Astrocyte (in vitro differentiated cells and primary cell): ENCODE data around the gene FNDC3B.

Experiments
- CTCF ChIP-seq: IDR thresholded peaks from 2 replicates; pipeline ENCODE4 v1.5.1; 2011; ENCODE audit warnings: low read depth, mild to moderate bottlenecking, inconsistent platforms, low read length, moderate library complexity; ENCODE audit not compliant: insufficient read depth
- EZH2 ChIP-seq: IDR thresholded peaks from 2 replicates; pipeline ENCODE4 v1.6.1; 2012; ENCODE audit warnings: mild to moderate bottlenecking, low read length, inconsistent platforms; ENCODE audit not compliant: insufficient read depth

- TF ChIP-seq CTCF = no peak
- no peak for TF ChIP-seq EZH2
Measured at GRCh38 chr3:172213904-172214303, 174.5 kb downstream of the FNDC3B start.
